Activated CD8-positive, alpha-beta T cell treated with anti-CD3 and anti-CD28 coated beads for 36 hours (primary cell): ENCODE results near the gene NEU4. TPM values are rescaled to one million over a fixed set of nuclear protein-coding genes. Genes with fewer than 3 reads are reported as not detected.
"Not testable (repeated sequence)": the region's sequence is repeated elsewhere in the genome, so short reads cannot be mapped to it uniquely, and the experiment has no call there.

Experiments used
- ATAC-seq: fragments of 200-7000 bp; cut with Tn5 transposase; one replicate; pipeline ENCODE4 v1.10.0; 2021; ENCODE audit warnings: mild to moderate bottlenecking, moderate library complexity
- CTCF ChIA-PET: fragments of 350-600 bp; sonication (Branson Sonifier 250); formaldehyde crosslinking; loops from one replicate; lab custom pipeline; 2021; ENCODE audit warnings: antibody characterized with exemption; lab: Charles Lee
- POLR2A ChIA-PET: fragments of 350-600 bp; sonication (Branson Sonifier 250); formaldehyde crosslinking; loops from one replicate; lab custom pipeline; 2021; ENCODE audit warnings: antibody characterized with exemption; lab: Charles Lee
- DNase-seq: peaks from one replicate; pipeline ENCODE4 v3.0.0-alpha.2; 2020
- H3K27ac Mint-ChIP-seq: one replicate; pipeline ENCODE4 v1.8.0; 2021; ENCODE audit warnings: mild to moderate bottlenecking, mixed read lengths
- H3K27me3 Mint-ChIP-seq: one replicate; pipeline ENCODE4 v1.8.0; 2021; ENCODE audit warnings: mixed read lengths
- H3K36me3 Mint-ChIP-seq: one replicate; pipeline ENCODE4 v1.8.0; 2021; ENCODE audit warnings: low read depth, mixed read lengths
- H3K4me1 Mint-ChIP-seq: one replicate; pipeline ENCODE4 v1.8.0; 2021; ENCODE audit warnings: low read depth, mixed read lengths
- H3K4me3 Mint-ChIP-seq: one replicate; pipeline ENCODE4 v1.8.0; 2021; ENCODE audit warnings: mild to moderate bottlenecking, moderate library complexity, mixed read lengths
- H3K9me3 Mint-ChIP-seq: one replicate; pipeline ENCODE4 v1.8.0; 2021; ENCODE audit warnings: mixed read lengths
- intact Hi-C: fragments of 100-400 bp; cut with micrococcal nuclease; formaldehyde crosslinking; loops from one replicate; pipeline ENCODE4 v1.10.0; 2022
- total RNA-seq, 2 experiments: library from RNA; stranded (reverse); gene quantifications; one replicate each; pipeline ENCODE4 v1.2.3, GENCODE V29; 2021
- TF ChIP-seq, protein P1 (sequence below): fragments of 200-600 bp; IDR thresholded peaks from one replicate; pipeline ENCODE4 v1.8.0; 2022; ENCODE audit warnings: antibody characterized with exemption, mild to moderate bottlenecking

NEU4 gene
- total RNA-seq, 2 experiments from 2014 or later: 0.38 to 0.54 TPM

DNA sequence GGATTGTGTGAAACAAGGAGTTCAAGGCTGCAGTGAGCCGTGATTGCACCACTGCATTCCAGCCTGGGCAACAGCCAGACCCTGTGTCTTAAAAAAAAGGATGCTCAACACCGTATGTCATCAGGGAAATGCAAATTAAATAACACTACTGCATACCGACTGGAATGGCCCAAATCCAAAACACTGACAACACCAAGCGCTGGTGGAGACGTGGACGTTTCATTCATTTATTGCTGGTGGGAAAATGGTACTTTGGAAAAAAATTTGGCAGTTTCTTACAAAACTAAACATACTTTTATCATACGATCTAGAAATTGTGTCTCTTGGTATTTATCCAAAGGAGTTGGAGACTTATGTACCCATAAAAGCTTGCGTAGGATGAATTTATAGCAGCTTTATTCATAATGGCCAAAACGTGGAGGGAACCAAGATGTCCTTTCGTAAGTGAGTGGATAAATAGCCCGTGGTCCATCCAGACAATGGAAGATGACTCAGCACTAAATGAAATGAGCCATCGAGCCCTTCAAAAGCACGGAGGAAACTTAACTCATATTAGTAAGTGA is 24.2 kb downstream of the NEU4 start:
- Mint-ChIP-seq H3K27ac (no peak overlapping the region), H3K9me3 (peaks cover 3% of the 10 kb centered on the region), H3K4me1 (peaks cover 10% of the 10 kb centered on the region), H3K4me3 (no peak overlapping the region), H3K27me3 (peaks cover 14% of the 10 kb centered on the region), H3K36me3 (no peaks in the 10 kb centered on the region)
- CTCF ChIA-PET: no interaction called here
- POLR2A ChIA-PET: no interaction called here
- intact Hi-C loops: no loop called here
- TF ChIP-seq, protein P1, sequence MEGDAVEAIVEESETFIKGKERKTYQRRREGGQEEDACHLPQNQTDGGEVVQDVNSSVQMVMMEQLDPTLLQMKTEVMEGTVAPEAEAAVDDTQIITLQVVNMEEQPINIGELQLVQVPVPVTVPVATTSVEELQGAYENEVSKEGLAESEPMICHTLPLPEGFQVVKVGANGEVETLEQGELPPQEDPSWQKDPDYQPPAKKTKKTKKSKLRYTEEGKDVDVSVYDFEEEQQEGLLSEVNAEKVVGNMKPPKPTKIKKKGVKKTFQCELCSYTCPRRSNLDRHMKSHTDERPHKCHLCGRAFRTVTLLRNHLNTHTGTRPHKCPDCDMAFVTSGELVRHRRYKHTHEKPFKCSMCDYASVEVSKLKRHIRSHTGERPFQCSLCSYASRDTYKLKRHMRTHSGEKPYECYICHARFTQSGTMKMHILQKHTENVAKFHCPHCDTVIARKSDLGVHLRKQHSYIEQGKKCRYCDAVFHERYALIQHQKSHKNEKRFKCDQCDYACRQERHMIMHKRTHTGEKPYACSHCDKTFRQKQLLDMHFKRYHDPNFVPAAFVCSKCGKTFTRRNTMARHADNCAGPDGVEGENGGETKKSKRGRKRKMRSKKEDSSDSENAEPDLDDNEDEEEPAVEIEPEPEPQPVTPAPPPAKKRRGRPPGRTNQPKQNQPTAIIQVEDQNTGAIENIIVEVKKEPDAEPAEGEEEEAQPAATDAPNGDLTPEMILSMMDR: no peak
- no peak for DNase-seq
- no peak for ATAC-seq

DNA sequence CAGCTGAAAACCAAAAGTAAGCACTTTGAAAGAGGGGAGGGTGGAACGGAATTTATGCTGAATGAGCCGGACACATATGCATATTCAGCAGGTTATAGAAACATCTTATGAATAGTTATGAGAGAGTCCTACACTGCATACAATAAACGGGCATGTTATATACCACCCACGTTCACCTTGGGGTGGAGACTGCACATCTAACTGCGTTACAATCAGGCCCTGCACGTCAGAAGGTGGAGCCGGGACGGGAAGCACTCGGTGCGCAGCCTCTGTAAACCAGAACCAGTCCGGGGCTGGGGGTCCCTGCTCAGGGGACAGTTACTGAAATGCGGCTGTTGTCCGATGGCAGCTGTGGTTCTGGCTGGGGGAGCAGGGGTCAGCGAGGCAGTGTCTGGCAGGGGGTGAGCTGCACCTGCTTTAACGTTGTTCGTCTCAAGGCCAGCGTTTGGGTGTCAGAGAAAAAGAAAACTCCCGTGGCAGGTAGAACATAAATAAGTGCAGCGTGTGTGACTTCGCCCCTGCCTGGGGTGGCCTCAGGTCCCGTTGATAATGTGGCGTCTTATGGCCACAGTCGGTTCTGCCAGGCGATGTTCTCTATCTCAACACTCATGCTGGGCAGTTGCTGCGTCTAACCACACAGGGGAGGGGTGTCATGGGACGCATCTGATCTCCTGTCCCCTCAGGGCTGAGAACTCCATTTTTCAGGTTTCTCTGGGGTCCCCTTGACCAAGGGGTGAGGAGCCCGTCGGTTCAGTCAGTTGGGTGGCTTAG is 24.9 kb downstream of the NEU4 start:
- H3K4me1 Mint-ChIP-seq, POLR2A ChIA-PET, DNase-seq, ATAC-seq, H3K36me3 Mint-ChIP-seq, H3K9me3 Mint-ChIP-seq, H3K4me3 Mint-ChIP-seq, H3K27ac Mint-ChIP-seq, intact Hi-C loops: not testable (repeated sequence)
- CTCF ChIA-PET: interaction anchor here (0.9 kb wide), 1 partner anchor 105 kb away, joined by 3 read pairs; no protein-coding TSS in a partner anchor
- H3K27me3 Mint-ChIP-seq: peaks cover 15% of the 10 kb centered on the region

DNA sequence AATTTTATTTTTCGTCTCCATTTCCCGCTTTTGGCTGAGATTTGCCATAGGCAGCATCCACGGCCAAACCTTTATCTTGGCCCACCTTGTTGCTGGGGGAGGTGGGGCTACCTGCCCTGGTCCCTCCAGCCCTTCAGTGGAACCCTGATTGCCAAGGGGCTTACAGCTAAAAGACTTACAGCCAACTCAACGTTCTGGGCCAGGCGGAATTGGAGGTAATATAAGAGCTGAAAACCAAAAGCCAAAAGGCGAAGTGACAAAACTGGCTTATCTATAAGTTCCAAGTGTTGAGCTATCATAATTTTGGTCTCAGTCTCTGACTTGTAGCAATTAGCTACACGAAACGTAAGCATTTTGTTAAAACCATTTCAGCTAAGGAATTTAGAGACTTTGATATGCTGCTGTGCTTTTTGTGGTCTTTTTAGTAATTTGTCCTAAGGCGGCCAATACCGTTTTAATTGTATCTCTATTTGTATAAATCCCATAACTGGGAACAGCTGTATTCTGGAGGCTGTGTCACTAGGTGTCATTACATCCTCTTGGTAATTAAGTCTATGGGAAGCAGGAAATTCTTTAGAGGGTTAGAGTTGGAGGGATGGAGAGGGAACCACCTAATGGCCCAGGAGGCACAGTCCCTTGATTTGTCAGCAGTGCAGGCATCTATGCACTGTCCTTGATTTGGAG is 25.7 kb downstream of the NEU4 start:
- ATAC-seq: no peak
- ChIA-PET CTCF (interaction anchor here (0.8 to 1.4 kb wide), 4 partner anchors 24 to 106 kb away, joined by 3 to 4 read pairs (median 3); no protein-coding TSS in a partner anchor), POLR2A (no interaction called here)
- TF ChIP-seq, protein P1: no peak
- no peaks in the 10 kb centered on the region for H3K9me3 Mint-ChIP-seq
- no peak overlapping the region for H3K4me3 Mint-ChIP-seq
- H3K4me1 Mint-ChIP-seq: peaks cover 10% of the 10 kb centered on the region
- intact Hi-C loops: no loop called here
- no peaks in the 10 kb centered on the region for H3K36me3 Mint-ChIP-seq
- H3K27ac Mint-ChIP-seq: no peak overlapping the region
- DNase-seq: no peak
- H3K27me3 Mint-ChIP-seq: peaks cover 15% of the 10 kb centered on the region

DNA sequence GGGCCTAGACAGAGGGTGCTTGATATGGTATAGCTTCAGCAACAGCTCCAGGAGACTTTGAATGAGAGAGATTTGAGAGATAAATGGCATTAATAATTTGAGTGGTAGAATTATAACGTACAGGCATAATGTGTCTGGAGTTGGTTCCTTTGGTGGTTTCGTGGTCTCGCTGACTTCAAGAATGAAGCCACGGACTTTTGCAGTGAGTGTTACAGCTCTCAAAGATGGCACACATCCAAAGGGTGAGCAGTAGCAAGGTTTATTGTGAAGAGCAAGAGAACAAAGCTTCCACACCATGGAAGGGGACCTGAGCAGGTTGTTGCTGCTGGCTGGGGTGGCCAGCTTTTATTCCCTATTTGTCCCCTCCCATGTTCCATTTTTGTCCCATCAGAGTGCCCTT is 26.6 kb downstream of the NEU4 start:
- ChIA-PET CTCF (interaction anchor here (0.8 to 1.4 kb wide), 3 partner anchors 25 to 43 kb away, joined by 3 to 4 read pairs (median 3); no protein-coding TSS in a partner anchor), POLR2A (no interaction called here)
- Mint-ChIP-seq H3K4me3 (no peak overlapping the region), H3K9me3 (no peaks in the 10 kb centered on the region), H3K27ac (no peak overlapping the region), H3K36me3 (no peaks in the 10 kb centered on the region), H3K4me1 (peaks cover 10% of the 10 kb centered on the region), H3K27me3 (peaks cover 13% of the 10 kb centered on the region)
- intact Hi-C loops: no loop called here
- ATAC-seq: no peak
- TF ChIP-seq, protein P1: no peak
- DNase-seq: peak; percentile 33

DNA sequence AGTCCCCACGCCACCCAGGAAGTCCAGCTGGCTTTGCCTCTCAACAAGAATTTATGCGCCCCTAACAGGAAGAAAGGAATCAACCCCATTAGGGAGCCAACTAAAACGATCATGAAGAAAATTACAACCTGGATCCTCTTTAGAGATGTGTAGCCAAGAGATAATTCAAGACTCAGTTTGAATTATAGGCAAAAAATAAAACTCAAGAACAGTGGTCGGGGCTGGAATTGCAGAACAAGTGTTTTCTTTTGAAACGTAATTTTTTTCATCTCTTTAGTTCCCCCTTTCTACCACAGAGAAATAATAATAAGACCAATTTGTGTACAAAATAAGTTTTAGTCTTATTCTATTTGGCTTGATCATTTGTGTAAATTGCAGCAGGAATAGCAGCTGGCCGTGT is 27.3 kb downstream of the NEU4 start:
- TF ChIP-seq, protein P1: no peak
- Mint-ChIP-seq H3K4me3 (no peak overlapping the region), H3K27ac (no peak overlapping the region), H3K4me1 (peaks cover 10% of the 10 kb centered on the region), H3K9me3 (no peaks in the 10 kb centered on the region), H3K36me3 (no peaks in the 10 kb centered on the region), H3K27me3 (peaks cover 13% of the 10 kb centered on the region)
- ChIA-PET CTCF (interaction anchor here (1.2 to 1.4 kb wide), 4 partner anchors 24 to 110 kb away, joined by 3 to 4 read pairs (median 4); no protein-coding TSS in a partner anchor), POLR2A (interaction anchor here (1.1 kb wide), 1 partner anchor 33 kb away, joined by 3 read pairs; no protein-coding TSS in a partner anchor)
- DNase-seq (no peak), ATAC-seq (no peak)
- intact Hi-C loops: no loop called here
